Measurements from ENCODE around the gene UVRAG. TPM values are rescaled to one million over a fixed set of nuclear protein-coding genes. Genes with fewer than 3 reads are reported as not detected.

Gene UVRAG
- total and polyA plus RNA-seq, 2 donors = 16.4 to 36.6 TPM

DNA sequence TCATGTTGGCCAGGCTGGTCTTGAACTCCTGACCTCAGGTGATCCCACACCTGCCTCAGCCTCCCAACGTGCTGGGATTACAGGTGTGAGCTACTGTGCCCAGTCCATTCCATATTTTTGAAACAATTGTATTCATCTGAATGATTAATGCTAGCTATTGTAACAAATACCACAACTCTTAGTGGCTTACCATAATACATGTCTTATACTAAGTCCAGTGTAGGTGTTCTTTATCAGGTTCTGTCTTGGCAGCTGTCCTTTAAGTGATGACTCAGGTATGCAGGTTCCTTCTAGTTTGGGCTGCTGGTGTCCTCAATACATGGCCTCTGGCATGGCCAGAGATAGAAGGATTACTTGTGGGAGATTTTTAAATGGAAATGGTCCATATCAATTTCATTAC is 39.0 kb downstream of the UVRAG start:
- Histone ChIP-seq H3K4me3 (ENCODE audit: low read depth, low read length) (no peak overlapping the region), H3K36me3 (ENCODE audit: insufficient read depth) (no peaks in the 10 kb centered on the region), H3K4me1 (ENCODE audit: insufficient read depth) (peaks cover 1% of the 10 kb centered on the region), H3K27ac (ENCODE audit: low read depth) (no peak overlapping the region)
- no peak for DNase-seq (ENCODE audit: extremely low spot score)
- WGBS = 91% methylated on average over 1 of the region's 1 CpG

DNA sequence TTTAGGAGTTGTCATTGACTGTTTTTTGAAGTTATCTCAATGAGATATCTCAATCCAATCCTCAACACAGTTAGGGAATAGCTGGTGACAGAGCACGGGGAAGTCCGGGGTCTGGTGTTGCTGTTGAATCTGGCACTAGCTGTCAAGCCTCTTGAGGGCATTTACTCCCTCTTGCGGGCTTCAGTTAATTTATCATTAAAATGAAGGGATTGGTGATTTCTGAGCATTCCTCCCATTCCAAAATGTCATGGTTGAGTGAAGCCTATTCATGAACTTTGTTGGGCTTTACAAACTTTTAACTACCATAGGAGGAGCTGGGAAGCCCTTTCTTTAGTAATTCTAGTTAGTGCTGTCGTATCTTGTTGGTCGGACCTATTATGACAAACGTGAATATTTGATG is 40.2 kb downstream of the UVRAG start:
- peaks cover 1% of the 10 kb centered on the region for H3K4me1 ChIP-seq (ENCODE audit: insufficient read depth)
- no peak overlapping the region for H3K27ac ChIP-seq (ENCODE audit: low read depth)
- WGBS = 96% methylated on average over 6 of the region's 6 CpGs
- H3K4me3 ChIP-seq (ENCODE audit: low read depth, low read length) = no peak overlapping the region
- DNase-seq (ENCODE audit: extremely low spot score) = no peak
- no peaks in the 10 kb centered on the region for H3K36me3 ChIP-seq (ENCODE audit: insufficient read depth)

DNA sequence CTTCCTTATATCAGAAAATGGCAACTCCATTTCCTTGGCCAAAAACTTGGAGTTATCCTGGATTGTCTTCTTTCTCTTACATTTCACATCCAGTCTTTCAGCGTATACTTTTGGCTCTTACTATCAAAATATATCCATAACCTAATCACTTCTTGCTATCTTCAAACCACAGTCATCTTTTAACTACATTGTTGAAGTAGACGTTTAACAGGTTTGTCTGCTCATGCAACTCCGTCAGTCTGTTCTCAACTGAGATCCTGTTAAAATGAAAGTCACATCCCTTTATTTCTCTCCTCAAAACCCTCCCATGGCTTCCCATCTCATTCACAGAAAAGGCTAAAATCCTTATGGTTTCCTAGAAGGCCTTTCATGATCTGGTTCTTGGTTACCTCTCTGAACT is 41.9 kb downstream of the UVRAG start:
- Histone ChIP-seq H3K27ac (ENCODE audit: low read depth) (no peak overlapping the region), H3K36me3 (ENCODE audit: insufficient read depth) (no peaks in the 10 kb centered on the region), H3K4me3 (ENCODE audit: low read depth, low read length) (no peak overlapping the region), H3K4me1 (ENCODE audit: insufficient read depth) (no peaks in the 10 kb centered on the region)
- no peak for DNase-seq (ENCODE audit: extremely low spot score)
- WGBS = 83% methylated on average over 3 of the region's 3 CpGs

DNA sequence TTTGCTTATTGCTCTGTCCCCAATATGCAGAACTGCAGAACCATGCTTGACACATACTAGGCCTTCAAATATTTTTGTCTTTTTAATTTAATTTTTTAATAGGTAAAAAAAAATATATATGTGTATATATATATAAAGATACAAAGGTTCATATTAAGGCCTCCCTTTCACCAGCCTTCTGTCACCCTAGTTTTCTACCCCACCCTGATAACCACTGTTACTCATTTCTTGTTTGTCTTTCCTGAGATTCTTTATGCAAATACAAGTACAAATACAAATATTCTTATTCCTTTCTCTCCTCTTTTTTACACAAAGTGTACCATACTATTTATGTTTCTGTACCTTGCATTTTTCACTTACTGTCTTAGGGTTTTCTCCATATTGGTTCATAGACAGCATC is 43.0 kb downstream of the UVRAG start:
- Histone ChIP-seq H3K4me3 (ENCODE audit: low read depth, low read length) (no peak overlapping the region), H3K4me1 (ENCODE audit: insufficient read depth) (no peaks in the 10 kb centered on the region), H3K36me3 (ENCODE audit: insufficient read depth) (no peaks in the 10 kb centered on the region), H3K27ac (ENCODE audit: low read depth) (no peak overlapping the region)
- DNase-seq (ENCODE audit: extremely low spot score) = no peak

DNA sequence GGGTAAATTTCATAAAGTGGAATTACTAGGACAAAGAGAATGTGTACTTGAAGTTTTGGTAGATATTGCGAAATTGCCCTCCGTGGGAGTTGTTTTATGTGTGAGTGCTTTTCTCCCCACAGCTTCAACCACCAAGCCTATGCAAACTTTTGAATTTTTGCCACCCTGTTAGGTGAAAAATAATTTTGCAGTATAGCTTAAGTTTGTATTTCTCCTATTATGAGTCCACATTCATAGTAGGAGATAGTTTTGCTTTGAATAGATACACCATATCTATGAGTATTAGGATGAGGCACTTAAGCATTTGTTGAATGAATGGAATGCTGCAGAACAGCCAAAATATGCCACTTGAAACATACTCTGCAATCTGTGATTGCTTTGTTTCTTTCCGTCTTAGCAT is 43.6 kb downstream of the UVRAG start:
- Histone ChIP-seq H3K4me1 (ENCODE audit: insufficient read depth) (no peaks in the 10 kb centered on the region), H3K4me3 (ENCODE audit: low read depth, low read length) (no peak overlapping the region), H3K27ac (ENCODE audit: low read depth) (no peak overlapping the region), H3K36me3 (ENCODE audit: insufficient read depth) (no peaks in the 10 kb centered on the region)
- 63% methylated on average over 3 of the region's 3 CpGs for WGBS
- no peak for DNase-seq (ENCODE audit: extremely low spot score)

DNA sequence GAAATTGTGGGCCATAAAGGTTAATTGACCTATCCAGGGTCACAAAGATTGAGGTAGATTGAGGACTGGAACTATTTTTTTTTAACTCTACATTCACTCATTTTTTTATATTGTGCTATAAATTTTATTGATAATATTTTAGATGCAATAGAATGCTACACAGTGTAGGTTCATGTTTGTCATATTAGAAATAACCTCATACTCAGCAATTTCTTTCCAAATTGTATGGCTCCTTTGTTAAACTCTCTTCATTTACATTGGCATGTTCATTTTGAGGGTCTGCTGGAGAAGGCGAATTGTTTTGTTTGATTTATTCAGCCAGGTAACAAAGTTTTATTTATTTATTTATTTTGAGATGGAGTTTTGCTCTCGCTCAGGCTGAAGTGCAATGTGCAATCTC is 44.6 kb downstream of the UVRAG start:
- Histone ChIP-seq H3K36me3 (ENCODE audit: insufficient read depth) (no peaks in the 10 kb centered on the region), H3K4me1 (ENCODE audit: insufficient read depth) (no peaks in the 10 kb centered on the region), H3K27ac (ENCODE audit: low read depth) (no peak overlapping the region), H3K4me3 (ENCODE audit: low read depth, low read length) (no peak overlapping the region)
- DNase-seq (ENCODE audit: extremely low spot score) = no peak
- 98% methylated on average over 2 of the region's 2 CpGs for WGBS

DNA sequence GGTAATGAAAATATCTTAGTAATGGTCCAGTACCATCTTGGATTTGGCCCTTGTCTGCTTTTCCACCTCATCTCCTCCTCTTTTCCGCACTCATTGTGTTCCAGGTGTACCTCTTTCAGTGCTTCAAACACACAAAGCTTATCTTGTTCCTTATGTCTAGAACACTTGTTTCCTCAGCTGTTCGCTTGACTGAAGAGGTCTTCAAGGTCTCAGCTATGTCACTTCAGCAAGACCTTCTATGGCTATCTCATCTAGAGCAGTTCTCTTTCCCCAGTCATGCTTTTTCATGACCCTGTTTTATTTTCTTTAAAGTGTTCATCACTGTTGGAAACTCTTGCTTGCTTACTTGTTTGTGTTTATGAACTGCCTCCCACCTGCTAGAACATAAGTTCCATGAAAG is 47.4 kb downstream of the UVRAG start:
- no peak for DNase-seq (ENCODE audit: extremely low spot score)
- Histone ChIP-seq H3K36me3 (ENCODE audit: insufficient read depth) (no peaks in the 10 kb centered on the region), H3K27ac (ENCODE audit: low read depth) (no peak overlapping the region), H3K4me3 (ENCODE audit: low read depth, low read length) (no peak overlapping the region), H3K4me1 (ENCODE audit: insufficient read depth) (no peaks in the 10 kb centered on the region)
- 96% methylated on average over 2 of the region's 2 CpGs for WGBS

DNA sequence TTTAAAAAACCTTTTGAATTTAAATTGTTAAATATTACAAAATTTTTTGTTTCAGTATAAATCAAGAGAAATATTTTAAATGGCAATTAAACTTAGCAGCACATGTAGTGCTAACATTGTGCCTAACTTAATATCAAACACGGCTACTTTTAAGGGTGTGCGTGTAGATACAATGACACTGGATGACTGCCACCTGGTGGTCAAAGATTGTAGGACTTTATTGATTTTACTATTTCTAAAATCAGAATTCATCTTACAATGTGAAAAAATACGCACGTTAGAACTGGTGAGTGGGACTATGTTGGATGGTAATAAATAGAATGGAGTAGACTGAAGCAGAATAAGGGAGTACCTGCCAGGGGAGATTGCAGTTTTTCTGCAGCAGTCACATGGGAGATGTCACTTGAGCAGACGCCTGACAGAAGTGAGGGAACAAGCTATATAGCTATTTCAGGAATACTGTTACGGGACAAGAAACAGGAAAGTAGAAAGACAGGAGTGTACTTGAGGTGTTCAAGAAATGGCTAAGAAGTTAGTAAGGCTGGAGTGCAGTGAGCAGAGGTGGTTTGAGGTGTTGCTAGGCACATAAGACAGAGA is 52.9 kb downstream of the UVRAG start:
- peak; percentile 29 for DNase-seq (ENCODE audit: extremely low spot score)
- WGBS = 42% methylated on average over 6 of the region's 6 CpGs

DNA sequence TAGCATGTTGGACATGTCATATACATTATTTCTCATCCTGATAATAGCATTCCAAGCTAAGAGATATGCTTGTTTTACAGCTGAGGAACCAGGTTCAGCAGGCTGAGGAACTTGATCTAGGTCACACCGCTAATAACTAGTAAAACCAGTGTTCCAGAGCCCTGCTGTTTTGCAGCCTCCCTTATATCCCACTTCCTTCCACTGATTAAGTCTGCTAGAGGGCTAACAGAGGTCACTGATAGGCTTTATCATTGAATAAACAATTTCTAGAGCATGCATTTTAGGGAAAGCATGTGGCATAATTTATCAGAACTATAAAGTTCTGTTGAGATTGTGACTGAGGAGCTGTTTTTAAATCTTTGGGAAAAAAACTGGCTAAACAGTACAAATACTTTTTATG is 54.0 kb downstream of the UVRAG start:
- Histone ChIP-seq H3K27ac (ENCODE audit: low read depth) (no peak overlapping the region), H3K4me3 (ENCODE audit: low read depth, low read length) (no peak overlapping the region), H3K4me1 (ENCODE audit: insufficient read depth) (no peaks in the 10 kb centered on the region), H3K36me3 (ENCODE audit: insufficient read depth) (no peaks in the 10 kb centered on the region)
- DNase-seq (ENCODE audit: extremely low spot score) = no peak
- WGBS = 38% methylated on average over 1 of the region's 1 CpG

More for the DNA sequence above, 52.9 kb downstream of the UVRAG start:
- no peaks in the 10 kb centered on the region for H3K36me3 ChIP-seq (ENCODE audit: insufficient read depth)
- H3K4me3 ChIP-seq (ENCODE audit: low read depth, low read length) = no peak overlapping the region
- H3K27ac ChIP-seq (ENCODE audit: low read depth) = no peak overlapping the region
- H3K4me1 ChIP-seq (ENCODE audit: insufficient read depth) = no peaks in the 10 kb centered on the region

DNA sequence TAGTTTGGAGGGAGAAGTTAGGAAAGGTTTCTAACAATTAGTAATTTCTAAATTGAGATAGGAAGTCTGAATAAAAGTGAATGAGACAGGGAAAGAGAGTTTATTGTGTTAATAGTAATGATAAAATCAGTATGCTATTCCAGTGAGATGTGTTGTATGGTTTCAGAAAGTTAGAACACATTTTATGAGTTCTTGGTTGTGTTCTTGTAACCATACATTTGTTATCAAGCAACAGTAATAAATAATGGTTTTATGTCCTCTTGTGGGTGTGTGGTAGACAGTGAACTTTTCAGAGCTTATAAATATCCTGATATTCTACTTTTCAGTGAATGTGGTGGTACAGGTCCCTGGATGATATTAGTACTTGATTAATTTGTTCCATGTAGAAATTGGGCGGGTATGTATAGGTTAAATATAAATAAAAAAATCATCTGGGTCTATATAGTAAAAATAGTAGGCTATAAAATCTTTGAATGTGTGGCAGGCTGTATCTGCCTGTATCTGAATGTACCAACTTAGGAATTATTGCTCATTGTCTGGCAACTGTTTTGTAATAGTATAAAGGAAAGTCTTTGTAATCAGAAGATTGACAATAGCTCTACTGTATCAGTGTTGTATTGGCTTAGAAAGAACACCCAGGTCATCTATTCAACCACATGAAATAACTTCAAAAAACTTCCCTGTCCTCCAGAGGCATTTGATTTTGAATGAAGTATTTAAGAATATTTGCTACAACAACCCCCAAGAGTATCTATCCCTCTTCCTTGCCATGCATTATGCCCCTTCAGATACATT is 54.8 kb downstream of the UVRAG start:
- H3K4me3 ChIP-seq (ENCODE audit: low read depth, low read length) = no peak overlapping the region
- no peak overlapping the region for H3K27ac ChIP-seq (ENCODE audit: low read depth)
- no peaks in the 10 kb centered on the region for H3K4me1 ChIP-seq (ENCODE audit: insufficient read depth)
- no peak for DNase-seq (ENCODE audit: extremely low spot score)
- 81% methylated on average over 1 of the region's 1 CpG for WGBS
- no peaks in the 10 kb centered on the region for H3K36me3 ChIP-seq (ENCODE audit: insufficient read depth)

DNA sequence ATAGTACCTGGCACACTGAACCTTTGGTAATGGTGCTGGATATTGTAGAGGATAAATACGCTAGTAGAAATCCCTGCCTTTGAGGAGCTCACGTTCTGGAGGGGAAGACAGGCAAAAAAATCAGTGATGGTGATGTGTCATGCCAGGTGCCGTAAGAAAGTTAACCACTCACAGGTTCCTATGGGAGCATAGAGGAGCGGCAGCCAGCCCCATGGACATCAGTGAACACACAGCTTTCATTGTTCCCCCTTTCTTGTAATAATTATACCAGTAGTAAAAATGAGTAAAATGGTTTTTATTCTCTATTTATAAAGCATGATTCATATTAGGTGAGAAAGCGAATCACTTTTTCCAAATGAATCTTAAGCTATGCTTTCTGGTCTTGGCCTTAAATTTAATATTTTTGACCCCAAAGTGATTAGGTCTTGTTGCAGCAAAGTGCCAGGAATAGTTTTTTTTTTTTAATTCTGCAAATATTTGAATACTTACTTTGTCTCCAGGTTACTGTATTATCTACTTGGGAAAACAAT is 57.9 kb downstream of the UVRAG start:
- Histone ChIP-seq H3K4me1 (ENCODE audit: insufficient read depth) (no peaks in the 10 kb centered on the region), H3K36me3 (ENCODE audit: insufficient read depth) (no peaks in the 10 kb centered on the region), H3K27ac (ENCODE audit: low read depth) (no peak overlapping the region), H3K4me3 (ENCODE audit: low read depth, low read length) (no peak overlapping the region)
- no peak for DNase-seq (ENCODE audit: extremely low spot score)
- 71% methylated on average over 5 of the region's 5 CpGs for WGBS

DNA sequence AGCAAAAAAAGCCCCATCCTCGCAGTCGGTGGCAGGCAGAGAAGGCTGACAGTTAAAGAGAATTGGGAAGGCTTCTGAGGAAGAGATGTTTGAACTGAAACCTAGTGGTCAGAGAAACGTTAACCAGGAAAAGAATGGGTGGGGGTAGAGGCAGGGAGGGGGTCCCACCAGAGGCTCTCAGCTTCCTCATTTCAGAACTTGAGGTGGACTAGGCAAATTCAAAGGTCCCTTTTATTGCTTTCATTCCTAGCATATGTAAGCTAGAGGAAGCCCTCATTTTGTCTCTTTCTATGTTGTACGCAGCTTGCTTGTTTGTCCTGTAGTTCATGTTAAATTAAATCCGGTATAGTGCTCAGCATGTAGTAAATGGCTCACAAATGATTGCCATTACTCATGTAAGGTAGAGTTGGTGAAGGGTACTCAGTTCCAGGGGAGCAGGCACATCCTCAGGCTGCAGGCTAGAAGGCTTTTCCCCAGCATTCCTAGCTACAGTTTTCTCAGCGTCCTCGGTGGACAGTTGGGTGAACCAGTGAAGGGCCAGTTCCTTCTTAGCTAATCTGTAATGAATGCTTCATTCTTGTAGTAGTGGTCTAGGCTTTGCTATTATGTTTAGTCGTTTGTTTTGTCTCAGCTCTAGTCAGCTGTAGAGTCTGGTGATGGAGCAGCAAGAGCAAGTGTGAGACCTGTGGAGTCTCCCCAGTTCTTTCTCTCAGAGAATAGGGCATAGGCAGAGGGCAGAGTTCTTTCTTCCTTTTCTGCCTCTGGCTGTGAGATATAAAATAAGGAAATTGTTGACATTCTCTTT is 58.6 kb downstream of the UVRAG start:
- Histone ChIP-seq H3K27ac (ENCODE audit: low read depth) (no peak overlapping the region), H3K4me3 (ENCODE audit: low read depth, low read length) (no peak overlapping the region), H3K36me3 (ENCODE audit: insufficient read depth) (no peaks in the 10 kb centered on the region), H3K4me1 (ENCODE audit: insufficient read depth) (no peaks in the 10 kb centered on the region)
- 75% methylated on average over 8 of the region's 8 CpGs for WGBS
- DNase-seq (ENCODE audit: extremely low spot score) = no peak

DNA sequence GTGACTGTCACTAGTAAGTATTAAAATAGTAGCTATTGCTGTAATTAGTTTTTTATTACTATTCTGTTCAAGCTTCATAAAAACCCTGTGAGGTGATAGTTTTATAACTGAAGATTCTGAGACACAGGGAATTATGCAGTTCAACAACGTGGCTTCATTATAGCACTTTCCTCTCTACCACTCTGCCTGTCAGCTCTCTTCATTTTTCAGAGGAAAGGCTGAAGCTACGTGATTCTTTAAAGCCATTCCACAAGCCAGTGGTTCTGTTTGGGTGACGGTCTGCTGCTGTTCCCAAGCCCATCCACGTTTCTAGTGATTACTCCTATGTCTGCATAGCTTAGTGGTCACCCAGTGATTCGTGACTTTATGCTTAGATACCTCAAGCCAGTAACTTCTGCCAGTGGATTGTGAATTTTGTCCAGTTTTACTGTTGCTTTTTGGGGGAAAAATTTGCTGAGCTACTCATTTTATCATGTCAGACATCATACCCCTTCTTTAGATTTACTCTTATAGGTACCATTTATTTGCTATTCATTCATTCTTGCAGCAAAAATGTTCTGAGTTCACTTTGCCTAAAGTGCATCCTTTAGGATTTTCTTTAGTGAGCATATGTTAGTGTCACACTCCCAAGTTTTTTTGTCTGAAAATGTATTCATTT is 59.8 kb downstream of the UVRAG start:
- Histone ChIP-seq H3K4me3 (ENCODE audit: low read depth, low read length) (no peak overlapping the region), H3K27ac (ENCODE audit: low read depth) (no peak overlapping the region)
- WGBS = 77% methylated on average over 5 of the region's 5 CpGs

More for the DNA sequence above, 59.8 kb downstream of the UVRAG start:
- no peaks in the 10 kb centered on the region for H3K4me1 ChIP-seq (ENCODE audit: insufficient read depth)
- H3K36me3 ChIP-seq (ENCODE audit: insufficient read depth) = no peaks in the 10 kb centered on the region
- DNase-seq (ENCODE audit: extremely low spot score) = no peak
